Lower leg skin (tissue), 4 donors: Measurements from ENCODE around the gene RNF40. TPM values are rescaled to one million over a fixed set of nuclear protein-coding genes. Genes with fewer than 3 reads are reported as not detected.

Experiments used
- DNase-seq, 2 donors: peaks; one replicate each; pipeline ENCODE4 v3.0.0-alpha.2; 2019; ENCODE audit warnings: low spot score in 2 of 2
- H3K4me3 ChIP-seq: fragments of 200-600 bp; sonication (generic); 2 replicates; pipeline ENCODE4 v1.5.1; 2017; ENCODE audit warnings: mild to moderate bottlenecking, low read depth; ENCODE audit not compliant: poor library complexity, severe bottlenecking
- POLR2A ChIP-seq, 2 donors: fragments of 450-650 bp; IDR thresholded peaks; one replicate each; pipeline ENCODE4 v1.6.1; 2016 to 2017; ENCODE audit warnings: antibody characterized with exemption in 2 of 2, mild to moderate bottlenecking in 1 of 2, moderate library complexity in 1 of 2
- WGBS, 2 donors: methylation state at CpG; one replicate each; pipeline ENCODE4 v1.1.5; 2018; 5-methylcytosine and 5-hydroxymethylcytosine counted together
- intact Hi-C: fragments of 100-400 bp; cut with DNase I; formaldehyde crosslinking; loops from one replicate; pipeline ENCODE4 v1.15.0; 2023; ENCODE audit warnings: low total_unique reads
- total RNA-seq, 4 donors: library from RNA; depleted of rRNA; stranded (reverse); fragments of >200 nt; gene quantifications; one replicate each; pipeline ENCODE4 v1.1.0, GENCODE V29; 2016
- TF ChIP-seq, protein P1 (sequence below), 3 donors: fragments of 450-650 bp; IDR thresholded peaks; one replicate each; pipeline ENCODE4 v1.5.1; 2016; ENCODE audit warnings: antibody characterized with exemption in 3 of 3, mild to moderate bottlenecking in 3 of 3, moderate library complexity in 2 of 3

RNF40 gene
- total RNA-seq, 4 donors from 2014 or later, result 82.2 to 112 (median 92.9) TPM

DNA sequence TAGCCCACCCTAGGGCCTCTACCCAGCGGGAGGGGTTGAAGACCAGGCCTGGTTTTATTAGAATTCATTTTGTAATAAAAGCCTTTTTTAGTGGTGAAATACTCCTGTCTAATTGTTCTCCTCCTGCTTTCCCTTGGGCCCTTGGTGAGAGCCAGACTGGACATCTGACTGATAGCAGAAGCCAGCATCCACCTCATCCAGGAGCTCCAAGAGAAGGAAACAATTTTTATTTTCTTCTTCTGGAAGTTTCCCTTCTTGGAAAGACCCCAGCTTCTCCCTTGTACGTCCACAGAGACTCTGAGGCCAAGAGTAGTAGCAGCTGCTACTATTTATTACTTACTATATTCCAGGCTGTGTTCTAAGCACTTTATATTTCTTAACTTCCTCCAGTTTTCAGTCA, 17.9 kb upstream of the RNF40 start:
- intact Hi-C loops, result no loop called here
- TF ChIP-seq, protein P1, sequence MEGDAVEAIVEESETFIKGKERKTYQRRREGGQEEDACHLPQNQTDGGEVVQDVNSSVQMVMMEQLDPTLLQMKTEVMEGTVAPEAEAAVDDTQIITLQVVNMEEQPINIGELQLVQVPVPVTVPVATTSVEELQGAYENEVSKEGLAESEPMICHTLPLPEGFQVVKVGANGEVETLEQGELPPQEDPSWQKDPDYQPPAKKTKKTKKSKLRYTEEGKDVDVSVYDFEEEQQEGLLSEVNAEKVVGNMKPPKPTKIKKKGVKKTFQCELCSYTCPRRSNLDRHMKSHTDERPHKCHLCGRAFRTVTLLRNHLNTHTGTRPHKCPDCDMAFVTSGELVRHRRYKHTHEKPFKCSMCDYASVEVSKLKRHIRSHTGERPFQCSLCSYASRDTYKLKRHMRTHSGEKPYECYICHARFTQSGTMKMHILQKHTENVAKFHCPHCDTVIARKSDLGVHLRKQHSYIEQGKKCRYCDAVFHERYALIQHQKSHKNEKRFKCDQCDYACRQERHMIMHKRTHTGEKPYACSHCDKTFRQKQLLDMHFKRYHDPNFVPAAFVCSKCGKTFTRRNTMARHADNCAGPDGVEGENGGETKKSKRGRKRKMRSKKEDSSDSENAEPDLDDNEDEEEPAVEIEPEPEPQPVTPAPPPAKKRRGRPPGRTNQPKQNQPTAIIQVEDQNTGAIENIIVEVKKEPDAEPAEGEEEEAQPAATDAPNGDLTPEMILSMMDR (IDR thresholded peaks at IDR 0.05), result no peak
- no peak for TF ChIP-seq POLR2A (IDR thresholded peaks at IDR 0.05)
- no peak for DNase-seq
- WGBS, 2 donors, result 83 to 85% methylated on average over 2 of the region's 2 CpGs
- no peak overlapping the region for H3K4me3 ChIP-seq

DNA sequence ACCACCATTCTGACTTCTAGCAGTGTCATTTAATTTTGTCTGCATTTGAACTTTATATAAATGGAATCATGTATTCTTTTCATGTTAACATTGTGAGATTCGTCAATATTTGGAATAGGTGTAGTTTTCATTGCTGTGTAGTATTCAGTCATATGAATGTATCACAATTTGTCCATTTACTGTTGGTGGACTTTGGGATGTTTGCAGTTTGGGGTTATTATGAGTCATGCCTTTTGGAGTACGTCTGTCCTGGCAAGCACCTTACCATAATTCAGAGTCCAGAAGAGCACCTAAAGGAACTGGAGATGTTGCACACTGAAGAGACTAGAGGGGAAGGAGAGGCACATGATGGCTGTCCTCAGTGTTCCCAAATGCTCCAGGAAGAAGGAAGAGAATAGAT, 17.0 kb upstream of the RNF40 start:
- 68% methylated on average over 2 of the region's 2 CpGs for WGBS, 2 donors
- H3K4me3 ChIP-seq, result no peak overlapping the region
- no peak for DNase-seq
- intact Hi-C loops, result no loop called here
- TF ChIP-seq POLR2A (IDR thresholded peaks at IDR 0.05), result no peak
- TF ChIP-seq, protein P1 (IDR thresholded peaks at IDR 0.05), result no peak

DNA sequence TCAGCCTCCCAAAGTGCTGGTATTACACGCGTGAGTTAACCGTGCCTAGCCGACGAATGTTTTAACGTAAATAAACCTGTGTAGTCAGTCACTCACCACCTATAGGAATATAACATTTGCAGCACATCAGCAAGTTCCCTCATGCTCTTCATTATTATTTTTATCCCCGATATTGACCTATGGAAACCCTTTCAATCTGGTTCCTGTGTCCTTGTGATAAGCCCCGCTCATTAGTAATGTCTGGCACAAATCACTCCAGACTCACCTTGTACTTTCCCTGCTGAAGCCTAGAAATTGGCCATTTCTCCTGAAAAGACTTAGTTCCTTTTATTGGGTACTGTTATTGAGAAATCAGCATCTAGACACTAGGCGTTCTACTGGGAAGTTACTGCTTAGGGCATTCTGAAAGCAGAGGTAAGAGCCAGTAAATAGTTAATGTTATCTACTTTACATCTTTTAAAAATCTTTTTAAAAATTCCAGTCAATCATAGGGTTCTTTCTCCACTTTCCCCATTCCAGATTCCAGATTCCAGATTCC, 15.4 kb upstream of the RNF40 start:
- TF ChIP-seq, protein P1 (IDR thresholded peaks at IDR 0.05), result no peak
- no peak for TF ChIP-seq POLR2A (IDR thresholded peaks at IDR 0.05)

DNA sequence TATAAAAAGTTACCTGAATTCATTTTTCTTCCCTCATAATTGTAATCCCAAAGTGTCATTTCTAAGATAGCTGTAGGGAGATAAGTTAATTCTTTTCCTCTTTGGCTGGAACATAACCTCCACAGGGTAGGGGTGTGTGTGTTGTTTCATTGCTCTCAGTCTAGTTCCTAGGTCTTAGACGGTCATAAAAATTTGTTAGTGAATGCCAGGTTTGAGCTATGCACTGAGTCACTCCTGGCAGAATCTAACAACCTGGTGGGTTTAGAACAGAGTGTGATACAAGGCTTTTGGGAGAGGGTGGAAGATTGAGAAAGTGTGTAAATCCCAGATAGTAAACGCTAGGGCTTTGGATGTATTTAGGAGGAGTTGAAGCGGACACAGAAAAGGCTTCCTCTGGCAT, 14.8 kb upstream of the RNF40 start:
- DNase-seq, result no peak
- 31 to 33% methylated on average over 3 of the region's 3 CpGs for WGBS, 2 donors
- no peak for TF ChIP-seq POLR2A (IDR thresholded peaks at IDR 0.05)
- TF ChIP-seq, protein P1 (IDR thresholded peaks at IDR 0.05), result no peak
- intact Hi-C loops, result no loop called here
- H3K4me3 ChIP-seq, result no peak overlapping the region

More for the DNA sequence above, 15.4 kb upstream of the RNF40 start:
- no peak for DNase-seq
- H3K4me3 ChIP-seq, result no peak overlapping the region
- WGBS, 2 donors, result 87 to 89% methylated on average over 9 of the region's 9 CpGs
- intact Hi-C loops, result no loop called here

DNA sequence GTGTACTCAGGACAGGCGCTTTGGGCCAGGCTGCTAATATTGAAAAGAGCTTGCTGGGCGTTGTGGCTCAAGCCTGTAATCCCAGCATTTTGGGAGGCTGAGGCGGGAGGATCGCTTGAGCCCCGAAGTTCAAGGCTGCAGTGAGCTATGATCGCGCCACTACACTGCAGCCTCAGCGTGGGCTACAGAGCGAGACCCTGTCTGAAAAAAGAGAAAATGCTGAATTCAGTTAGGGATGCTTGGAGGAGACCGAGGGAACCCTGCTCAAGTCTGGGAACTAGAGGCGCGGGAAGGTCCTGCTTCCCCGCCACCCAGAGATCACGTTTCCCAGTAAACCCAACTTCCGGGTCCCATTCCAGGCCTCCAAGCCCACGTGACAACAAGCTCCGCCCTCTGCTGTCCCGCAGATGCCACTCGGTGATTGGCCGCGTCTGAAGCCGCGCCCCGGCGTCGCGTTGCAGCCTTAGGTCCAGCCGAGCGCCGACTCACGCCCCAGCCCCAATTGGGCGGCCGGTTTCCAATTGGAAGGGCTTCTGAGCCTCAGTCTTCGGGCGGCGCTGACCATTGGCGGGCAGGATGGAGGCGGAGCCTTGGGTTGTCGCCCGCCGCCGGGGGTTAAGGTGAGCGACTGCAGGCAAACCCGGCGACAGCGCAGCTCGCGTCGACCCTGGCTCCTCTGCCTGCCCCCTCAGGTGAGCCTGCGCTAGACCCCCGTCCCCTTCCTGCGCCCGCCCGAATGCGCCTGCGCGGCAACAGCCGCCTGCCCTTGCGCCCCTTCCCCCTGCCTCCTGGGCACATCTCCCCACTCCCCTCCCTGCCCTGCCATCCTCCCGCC, 14.1 kb upstream of the RNF40 start, which contains the start of gene PHKG2:
TSS of gene PHKG2 (plus strand) at position 627 of the 835 bp plus-strand sequence. CDS start 396 bp downstream, outside the sequence.
- 3 to 7% methylated on average over 32 to 47 of the region's 60 CpGs for WGBS, 2 donors
- intact Hi-C loops, result no loop called here
- TF ChIP-seq, protein P1 (IDR thresholded peaks at IDR 0.05), result no peak
- no peak for TF ChIP-seq POLR2A (IDR thresholded peaks at IDR 0.05)

More for the DNA sequence above, 14.1 kb upstream of the RNF40 start, which contains the start of gene PHKG2:
- peak; percentile 99 to 100 for DNase-seq
- H3K4me3 ChIP-seq, result peak within 1 kb of the TSS; percentile 57
